ENCODE data around the gene CROCC2.

Gene CROCC2

GRCh38 chr2:240988146-240988545 lies 82.0 kb downstream of the CROCC2 start:
- DNase-seq (ENCODE audit: low read depth in 2 of 2) = no peak

- no peak for DNase-seq (ENCODE audit: low read depth in 2 of 2)
These were observed 82.6 kb downstream of the CROCC2 start for GRCh38 chr2:240988571-240989271.

GRCh38 chr2:240989451-240990265 lies 83.5 kb downstream of the CROCC2 start:
- no peak for DNase-seq (ENCODE audit: low read depth in 2 of 2)

DNA sequence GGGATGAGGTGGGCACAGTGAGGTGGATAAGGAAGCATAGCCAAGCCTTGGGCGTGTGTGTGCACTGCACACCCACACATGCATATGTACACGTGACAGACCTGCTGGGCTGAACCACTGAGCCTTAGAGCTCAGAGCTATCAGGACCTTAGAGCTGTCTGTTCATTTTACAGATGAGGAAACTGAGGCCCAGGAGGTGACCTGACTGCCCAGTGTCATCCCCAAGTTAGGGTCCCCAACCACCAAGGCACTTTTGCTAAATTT lies 84.1 kb downstream of the CROCC2 start:
- DNase-seq (ENCODE audit: low read depth in 2 of 2) = no peak

DNA sequence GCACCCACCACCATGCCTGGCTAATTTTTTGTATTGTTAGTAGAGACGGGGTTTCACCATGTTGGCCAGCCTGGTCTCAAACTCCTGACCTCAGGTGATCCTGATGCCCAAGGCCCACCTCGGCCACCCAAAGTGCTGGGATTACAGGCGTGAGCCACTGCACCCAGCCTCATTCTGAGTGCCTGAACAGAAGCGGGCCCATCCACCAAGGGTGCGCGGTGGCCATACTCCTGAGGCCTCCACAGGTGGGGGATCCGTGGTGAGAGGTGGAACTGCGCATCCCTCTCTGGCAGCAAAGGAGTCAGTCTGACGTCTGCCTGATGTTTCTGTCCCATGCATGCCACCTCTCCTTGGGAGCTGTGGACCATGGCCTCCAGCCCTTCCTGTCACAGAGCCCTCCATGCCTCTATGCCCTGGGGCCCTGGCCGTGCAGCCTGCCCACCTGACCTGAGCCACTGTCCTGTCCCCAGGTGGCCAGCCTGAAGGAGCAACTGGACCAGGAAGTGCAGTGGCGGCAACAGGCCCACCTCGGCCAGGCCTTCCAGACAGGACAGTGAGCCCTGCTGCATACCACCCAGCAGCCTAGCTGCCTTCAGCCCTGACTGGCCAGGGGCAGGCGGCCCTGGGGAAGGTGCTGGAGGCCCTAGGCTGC lies 84.7 kb downstream of the CROCC2 start:
- DNase-seq (ENCODE audit: low read depth in 2 of 2) = no peak

- DNase-seq (ENCODE audit: low read depth in 2 of 2) = no peak
These were observed 85.5 kb downstream of the CROCC2 start for GRCh38 chr2:240991378-240992263.

DNA sequence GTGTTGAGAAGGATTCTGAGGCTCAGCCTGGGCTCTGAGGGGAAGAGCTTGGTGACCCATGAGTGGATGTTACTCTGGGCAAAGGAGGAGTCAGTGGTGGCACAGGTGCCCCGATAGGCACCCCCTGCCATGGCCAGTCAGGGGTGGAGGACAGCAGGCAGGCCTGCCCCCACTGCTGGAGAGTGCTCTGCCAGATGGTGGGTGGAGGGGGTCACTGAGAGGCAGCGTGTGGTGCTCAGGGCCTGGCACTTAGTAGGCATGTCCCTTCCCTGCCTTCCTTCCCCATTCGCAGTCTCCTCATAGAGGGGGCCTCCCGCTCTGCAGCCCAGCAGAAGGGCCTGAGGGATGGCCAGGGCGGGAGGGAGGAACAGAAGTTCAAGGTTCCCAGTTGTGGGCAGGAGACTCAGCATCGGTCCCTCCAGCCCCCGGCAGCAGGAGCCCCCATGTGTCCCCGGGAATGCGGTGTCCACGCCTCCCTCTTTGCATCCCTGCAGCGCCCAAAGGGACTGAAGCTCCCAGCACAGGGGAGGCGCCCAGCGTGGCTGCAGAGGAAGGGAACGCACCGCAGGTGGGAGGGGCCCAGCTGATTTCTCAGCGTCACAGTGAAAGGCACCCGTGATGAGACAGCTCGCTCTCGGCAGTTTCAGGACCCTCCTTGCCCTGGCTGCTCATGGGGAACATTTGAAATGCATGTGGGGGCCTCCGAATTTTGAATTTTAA lies 86.6 kb downstream of the CROCC2 start:
- no peak for DNase-seq (ENCODE audit: low read depth in 2 of 2)

- no peak for DNase-seq (ENCODE audit: low read depth in 2 of 2)
These were observed 87.5 kb downstream of the CROCC2 start for GRCh38 chr2:240993446-240994170.

DNA sequence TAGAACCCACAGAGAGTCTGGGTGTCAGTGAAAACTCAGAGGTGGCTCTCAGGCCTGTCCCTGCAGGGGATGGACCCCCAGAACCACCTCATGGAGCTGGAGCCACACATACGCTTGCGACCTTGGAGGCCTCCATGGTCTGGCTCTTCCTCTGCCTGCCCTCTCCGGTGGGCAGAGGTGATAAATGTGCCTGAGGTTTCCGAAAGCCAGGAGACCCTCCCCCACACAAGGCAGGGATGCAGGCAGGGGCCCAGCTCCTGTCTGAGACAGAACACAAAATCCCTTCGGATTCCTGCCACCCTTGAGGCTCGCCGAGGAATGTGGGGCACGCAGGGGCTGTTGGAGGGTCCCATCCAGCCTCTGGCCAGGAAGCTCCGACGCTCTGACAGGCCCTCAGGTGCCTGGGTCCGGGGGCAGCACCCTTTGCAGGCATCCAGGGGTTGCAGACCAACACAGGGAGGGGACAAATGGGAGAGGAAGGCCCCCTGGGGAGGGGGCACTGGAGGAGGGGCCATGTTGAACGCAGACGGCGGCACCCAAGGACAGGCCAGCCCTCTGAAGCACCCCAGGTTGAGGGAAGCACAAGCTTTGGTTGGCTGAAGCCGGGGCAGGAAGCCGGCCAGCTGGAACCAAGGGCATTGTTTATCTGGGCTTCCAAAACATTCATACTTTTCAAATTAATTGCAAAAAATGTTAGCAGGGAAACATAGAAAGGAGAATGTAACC lies 88.2 kb downstream of the CROCC2 start:
- no peak for DNase-seq (ENCODE audit: low read depth in 2 of 2)

- no peak for DNase-seq (ENCODE audit: low read depth in 2 of 2)
These were observed 89.2 kb downstream of the CROCC2 start for GRCh38 chr2:240995041-240996021.

- no peak for DNase-seq (ENCODE audit: low read depth in 2 of 2)
These were observed 90.2 kb downstream of the CROCC2 start for GRCh38 chr2:240996161-240996833.

- DNase-seq (ENCODE audit: low read depth in 2 of 2) = no peak
These were observed 90.7 kb downstream of the CROCC2 start for GRCh38 chr2:240996834-240997140.

GRCh38 chr2:240997141-240997855 lies 91.2 kb downstream of the CROCC2 start:
- DNase-seq (ENCODE audit: low read depth in 2 of 2) = no peak

GRCh38 chr2:240997856-240998705 lies 91.9 kb downstream of the CROCC2 start, which contains the start of gene SNED1:
TSS of gene SNED1 (plus strand) at chr2:240998618. CDS start at chr2:240998838, 220 bp downstream.
- peak; percentile 23 to 50 for DNase-seq (ENCODE audit: low read depth in 2 of 2)

GRCh38 chr2:240998706-240998994 lies 92.5 kb downstream of the CROCC2 start:
- DNase-seq (ENCODE audit: low read depth in 2 of 2) = no peak

DNA sequence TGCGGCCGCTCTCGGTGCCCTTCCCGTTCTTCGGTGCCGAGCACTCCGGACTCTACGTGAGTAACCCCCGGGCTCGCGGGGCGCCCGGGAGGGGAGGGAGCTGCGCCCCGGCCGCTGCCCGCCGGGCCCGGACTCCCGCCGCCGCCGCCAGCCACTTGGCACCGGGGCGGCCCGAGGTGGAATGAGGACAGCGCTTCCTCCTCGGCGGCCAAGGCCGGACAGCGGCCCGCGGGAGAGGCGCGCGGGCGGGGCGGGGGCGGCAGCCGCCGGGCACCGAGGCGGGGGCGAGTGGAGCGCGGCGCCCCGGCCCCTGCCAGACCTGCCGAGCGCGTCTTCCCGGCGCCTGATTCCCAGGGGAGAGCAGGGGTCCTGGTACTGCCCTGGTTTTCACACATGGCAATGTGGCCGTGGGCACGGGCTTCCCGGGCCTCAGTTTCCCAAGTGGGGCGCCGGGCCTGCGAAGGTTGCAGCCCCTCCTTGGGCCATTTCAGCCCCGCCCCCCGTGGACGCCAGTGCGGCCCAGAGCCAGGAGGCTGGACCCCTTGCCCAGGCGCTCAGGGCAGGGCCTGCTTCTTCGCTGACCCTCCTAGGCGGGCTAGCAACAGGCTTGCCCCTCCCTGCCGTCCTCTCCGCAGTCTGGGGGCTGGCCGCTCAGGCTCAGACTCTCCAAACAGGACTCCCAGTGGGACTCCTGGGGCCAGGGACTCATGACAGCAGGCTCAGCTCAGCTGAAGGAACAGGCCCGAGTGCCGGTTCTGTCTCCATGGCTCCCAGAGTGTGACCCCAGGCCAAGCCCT lies 93.1 kb downstream of the CROCC2 start:
- no peak for DNase-seq (ENCODE audit: low read depth in 2 of 2)

All from stimulated activated CD8-positive, alpha-beta memory T cell treated with anti-CD3 and anti-CD28 coated beads, Interleukin-7, amount 100 ng/mL, for 1 hour (primary cell).